Measurements from ENCODE around the gene PARN. TPM values are rescaled to one million over a fixed set of nuclear protein-coding genes. Genes with fewer than 3 reads are reported as not detected.

Gene PARN
- total RNA-seq, 2 experiments from 2014 or later: 27.4 to 28.2 TPM

GRCh38 chr16:14668556-14669223 lies 38.6 kb upstream of the PARN start:
- Histone ChIP-seq H3K9me3 (ENCODE audit: control insufficient read depth in 1 of 2, insufficient read depth in 1 of 2, low read length in 2 of 2) (no peaks in the 10 kb centered on the region), H3K4me3 (ENCODE audit: low read length) (no peak overlapping the region), H3K4me1 (ENCODE audit: insufficient read depth, low read length) (peaks cover 4% of the 10 kb centered on the region), H3K36me3 (ENCODE audit: insufficient read depth, low read length) (peaks cover 45% of the 10 kb centered on the region), H3K27ac (ENCODE audit: low read depth in 1 of 2, low read length in 2 of 2) (no peak overlapping the region), H3K27me3 (ENCODE audit: control insufficient read depth in 1 of 2, insufficient read depth in 2 of 2, low read length in 2 of 2) (no peaks in the 10 kb centered on the region)
- H3K4me1 Mint-ChIP-seq (ENCODE audit: low read depth): peaks cover 6% of the 10 kb centered on the region
- intact Hi-C loops (cut with DNase I, micrococcal nuclease): no loop called here
- no peak overlapping the region for H3K4me3 Mint-ChIP-seq
- H3K36me3 Mint-ChIP-seq (ENCODE audit: low read depth): peaks cover 60% of the 10 kb centered on the region
- H3K9me3 Mint-ChIP-seq: no peaks in the 10 kb centered on the region
- no peaks in the 10 kb centered on the region for H3K27me3 Mint-ChIP-seq
- POLR2A ChIA-PET: no interaction called here
- DNase-seq (no peak), ATAC-seq (ENCODE audit: poor library complexity) (no peak)
- CTCF ChIA-PET: no interaction called here
- no peak overlapping the region for H3K27ac Mint-ChIP-seq
- TF ChIP-seq CTCF (IDR thresholded peaks at IDR 0.05): no peak

GRCh38 chr16:14667347-14668266 lies 37.5 kb upstream of the PARN start:
- intact Hi-C loops (cut with DNase I, micrococcal nuclease): no loop called here
- Mint-ChIP-seq H3K4me3 (no peak overlapping the region), H3K4me1 (ENCODE audit: low read depth) (peaks cover 3% of the 10 kb centered on the region), H3K27me3 (no peaks in the 10 kb centered on the region), H3K36me3 (ENCODE audit: low read depth) (peaks cover 68% of the 10 kb centered on the region), H3K27ac (no peak overlapping the region), H3K9me3 (no peaks in the 10 kb centered on the region)
- CTCF ChIA-PET: no interaction called here
- no peaks in the 10 kb centered on the region for H3K4me1 ChIP-seq (ENCODE audit: insufficient read depth, low read length)
- H3K36me3 ChIP-seq (ENCODE audit: insufficient read depth, low read length): peaks cover 55% of the 10 kb centered on the region
- no peak for ATAC-seq (ENCODE audit: poor library complexity)
- H3K27ac ChIP-seq (ENCODE audit: low read depth in 1 of 2, low read length in 2 of 2): no peak overlapping the region
- DNase-seq: no peak
- no peak for TF ChIP-seq CTCF (IDR thresholded peaks at IDR 0.05)
- no peaks in the 10 kb centered on the region for H3K9me3 ChIP-seq (ENCODE audit: control insufficient read depth in 1 of 2, insufficient read depth in 1 of 2, low read length in 2 of 2)
- H3K4me3 ChIP-seq (ENCODE audit: low read length): no peak overlapping the region
- POLR2A ChIA-PET: no interaction called here
- no peaks in the 10 kb centered on the region for H3K27me3 ChIP-seq (ENCODE audit: control insufficient read depth in 1 of 2, insufficient read depth in 2 of 2, low read length in 2 of 2)

- POLR2A ChIA-PET: no interaction called here
- peaks cover 3% of the 10 kb centered on the region for H3K4me1 ChIP-seq (ENCODE audit: insufficient read depth, low read length)
- TF ChIP-seq CTCF (IDR thresholded peaks at IDR 0.05): no peak
- H3K27me3 ChIP-seq (ENCODE audit: control insufficient read depth in 1 of 2, insufficient read depth in 2 of 2, low read length in 2 of 2): no peaks in the 10 kb centered on the region
- Mint-ChIP-seq H3K4me3 (no peak overlapping the region), H3K9me3 (no peaks in the 10 kb centered on the region), H3K36me3 (ENCODE audit: low read depth) (peaks cover 68% of the 10 kb centered on the region), H3K4me1 (ENCODE audit: low read depth) (no peaks in the 10 kb centered on the region), H3K27ac (no peak overlapping the region), H3K27me3 (no peaks in the 10 kb centered on the region)
- no peak for ATAC-seq (ENCODE audit: poor library complexity)
- H3K9me3 ChIP-seq (ENCODE audit: control insufficient read depth in 1 of 2, insufficient read depth in 1 of 2, low read length in 2 of 2): no peaks in the 10 kb centered on the region
- intact Hi-C loops (cut with DNase I, micrococcal nuclease): no loop called here
- no peak for DNase-seq
- CTCF ChIA-PET: no interaction called here
- H3K36me3 ChIP-seq (ENCODE audit: insufficient read depth, low read length): peaks cover 66% of the 10 kb centered on the region
- H3K27ac ChIP-seq (ENCODE audit: low read depth in 1 of 2, low read length in 2 of 2): no peak overlapping the region
- no peak overlapping the region for H3K4me3 ChIP-seq (ENCODE audit: low read length)
Observed at GRCh38 chr16:14658063-14658462, 28.0 kb upstream of the PARN start.

Data from CD4-positive, alpha-beta T cell (primary cell).